BLaER1 treated with 17β-estradiol and CSF1 and Interleukin-3, amounts not matched to agents 10 nM and 100 nM (cell line): ENCODE data around the gene EIF4G3.
A peak's percentile ranks its signal among the peaks of the same experiment; 100 is the strongest.
"Not testable (repeated sequence)": the region's sequence is repeated elsewhere in the genome, so short reads cannot be mapped to it uniquely, and the experiment has no call there.

Experiments
- H3K27ac ChIP-seq, 11 experiments: shearing (Covaris generic); formaldehyde crosslinking; 2 replicates each; pipeline ENCODE4 v1.8.1; 2022
- H3K27me3 ChIP-seq, 11 experiments: shearing (Covaris generic); formaldehyde crosslinking; 2 replicates each; pipeline ENCODE4 v1.8.1; 2022
- H3K36me3 ChIP-seq, 11 experiments: shearing (Covaris generic); formaldehyde crosslinking; 2 replicates each; pipeline ENCODE4 v1.8.1; 2022
- H3K4me1 ChIP-seq, 10 experiments: shearing (Covaris generic); formaldehyde crosslinking; 2 replicates each; pipeline ENCODE4 v1.8.1; 2022
- H3K4me2 ChIP-seq, 11 experiments: shearing (Covaris generic); formaldehyde crosslinking; 2 replicates each; pipeline ENCODE4 v1.8.1; 2022
- H3K4me3 ChIP-seq, 10 experiments: shearing (Covaris generic); formaldehyde crosslinking; 2 replicates each; pipeline ENCODE4 v1.8.1; 2022
- H3K9ac ChIP-seq, 11 experiments: shearing (Covaris generic); formaldehyde crosslinking; 2 replicates each; pipeline ENCODE4 v1.8.1; 2022
- H3K9me3 ChIP-seq, 11 experiments: shearing (Covaris generic); formaldehyde crosslinking; replicated peaks in 1 of 11; 2 replicates each; pipeline ENCODE4 v1.8.1; 2022
- H4K20me1 ChIP-seq, 11 experiments: shearing (Covaris generic); formaldehyde crosslinking; 2 replicates each; pipeline ENCODE4 v1.8.1; 2022
- Cebpa-rat ChIP-seq, 11 experiments: shearing (Covaris generic); IDR thresholded peaks; 2 replicates each; pipeline ENCODE4 v1.8.1; 2022

EIF4G3 gene

GRCh38 chr1:20871419-20871818 is 305.3 kb downstream of the EIF4G3 start:
- Histone ChIP-seq H3K4me3 (no peak overlapping the region), H3K4me2 (peak overlapping the region in 3 of 11 experiments; percentile 6 to 51 (median 45); a peak in 4 of 22 replicates), H3K9ac (no peak overlapping the region), H4K20me1 (no peaks in the 10 kb centered on the region; a peak in 1 of 22 replicates), H3K27ac (no peak overlapping the region), H3K4me1 (peaks cover 0 to 12% (median 0%) of the 10 kb centered on the region in 10 experiments; a peak in 5 of 20 replicates), H3K9me3 (no peaks in the 10 kb centered on the region), H3K36me3 (peaks cover 21 to 83% (median 36%) of the 10 kb centered on the region in 11 experiments), H3K27me3 (no peaks in the 10 kb centered on the region)
- TF ChIP-seq Cebpa-rat (IDR thresholded peaks at IDR 0.05), result no peak

- no peaks in the 10 kb centered on the region for H3K27me3 ChIP-seq
- no peak overlapping the region for H3K9ac ChIP-seq
- H3K36me3 ChIP-seq, result peaks cover 16 to 83% (median 37%) of the 10 kb centered on the region in 11 experiments
- no peak overlapping the region for H3K4me2 ChIP-seq
- H3K4me3 ChIP-seq, result no peak overlapping the region
- peaks cover 0 to 12% (median 0%) of the 10 kb centered on the region in 10 experiments; a peak in 5 of 20 replicates for H3K4me1 ChIP-seq
- no peak overlapping the region for H3K27ac ChIP-seq
- TF ChIP-seq Cebpa-rat (IDR thresholded peaks at IDR 0.05), result no peak
- no peaks in the 10 kb centered on the region for H3K9me3 ChIP-seq
- no peaks in the 10 kb centered on the region; a peak in 1 of 22 replicates for H4K20me1 ChIP-seq
These were observed 306.0 kb downstream of the EIF4G3 start for GRCh38 chr1:20870718-20871117.

GRCh38 chr1:20868263-20868662 is 308.4 kb downstream of the EIF4G3 start:
- peaks cover 23 to 83% (median 42%) of the 10 kb centered on the region in 11 experiments for H3K36me3 ChIP-seq
- no peaks in the 10 kb centered on the region; a peak in 1 of 22 replicates for H4K20me1 ChIP-seq
- no peak for TF ChIP-seq Cebpa-rat (IDR thresholded peaks at IDR 0.05)
- H3K9ac ChIP-seq, result no peak overlapping the region
- no peak overlapping the region for H3K4me3 ChIP-seq
- no peak overlapping the region for H3K27ac ChIP-seq
- no peaks in the 10 kb centered on the region for H3K9me3 ChIP-seq
- no peaks in the 10 kb centered on the region for H3K27me3 ChIP-seq
- H3K4me1 ChIP-seq, result peaks cover 0 to 12% (median 0%) of the 10 kb centered on the region in 10 experiments; a peak in 5 of 20 replicates
- no peak overlapping the region for H3K4me2 ChIP-seq

- H3K4me3 ChIP-seq, result no peak overlapping the region
- no peak overlapping the region for H3K9ac ChIP-seq
- no peak overlapping the region for H3K27ac ChIP-seq
- no peaks in the 10 kb centered on the region for H3K9me3 ChIP-seq
- peaks cover 28 to 83% (median 46%) of the 10 kb centered on the region in 11 experiments for H3K36me3 ChIP-seq
- H4K20me1 ChIP-seq, result no peaks in the 10 kb centered on the region; a peak in 1 of 22 replicates
- H3K4me2 ChIP-seq, result no peak overlapping the region
- H3K4me1 ChIP-seq, result peaks cover 0 to 12% (median 0%) of the 10 kb centered on the region in 10 experiments; a peak in 5 of 20 replicates
- no peak for TF ChIP-seq Cebpa-rat (IDR thresholded peaks at IDR 0.05)
- no peaks in the 10 kb centered on the region for H3K27me3 ChIP-seq
These were observed 308.9 kb downstream of the EIF4G3 start for GRCh38 chr1:20867847-20868246.

- TF ChIP-seq Cebpa-rat (IDR thresholded peaks at IDR 0.05), result no peak
- no peak overlapping the region for H3K4me3 ChIP-seq
- no peak overlapping the region for H3K27ac ChIP-seq
- no peak overlapping the region for H3K4me2 ChIP-seq
- no peaks in the 10 kb centered on the region; a peak in 1 of 22 replicates for H4K20me1 ChIP-seq
- no peak overlapping the region for H3K9ac ChIP-seq
- H3K4me1 ChIP-seq, result peaks cover 0 to 10% (median 0%) of the 10 kb centered on the region in 10 experiments; a peak in 5 of 20 replicates
- H3K9me3 ChIP-seq, result no peaks in the 10 kb centered on the region
- H3K36me3 ChIP-seq, result peaks cover 35 to 83% (median 54%) of the 10 kb centered on the region in 11 experiments
- H3K27me3 ChIP-seq, result no peaks in the 10 kb centered on the region
These were observed 309.6 kb downstream of the EIF4G3 start for GRCh38 chr1:20867062-20867461.

GRCh38 chr1:20865001-20865400 is 311.7 kb downstream of the EIF4G3 start:
- Histone ChIP-seq H3K4me1 (no peaks in the 10 kb centered on the region), H3K27me3 (no peaks in the 10 kb centered on the region), H3K4me2 (no peak overlapping the region), H3K27ac (no peak overlapping the region), H3K36me3 (peaks cover 49 to 84% (median 75%) of the 10 kb centered on the region in 11 experiments), H3K4me3 (no peak overlapping the region), H3K9ac (no peak overlapping the region), H4K20me1 (no peaks in the 10 kb centered on the region; a peak in 1 of 22 replicates), H3K9me3 (no peaks in the 10 kb centered on the region)
- TF ChIP-seq Cebpa-rat (IDR thresholded peaks at IDR 0.05), result no peak

- Histone ChIP-seq H3K4me2 (no peak overlapping the region), H3K27me3 (no peaks in the 10 kb centered on the region), H3K27ac (no peak overlapping the region), H3K4me3 (no peak overlapping the region), H3K36me3 (peaks cover 84 to 100% (median 95%) of the 10 kb centered on the region in 11 experiments), H3K4me1 (peaks cover 0 to 6% (median 0%) of the 10 kb centered on the region in 10 experiments; a peak in 1 of 20 replicates), H3K9ac (no peak overlapping the region), H3K9me3 (no peaks in the 10 kb centered on the region), H4K20me1 (0 out of 22 replicates have a peak, but pooled peaks cover 0 to 1% (median 0%) of the 10 kb centered on the region in 11 experiments)
- TF ChIP-seq Cebpa-rat (IDR thresholded peaks at IDR 0.05), result no peak
These were observed 322.2 kb downstream of the EIF4G3 start for GRCh38 chr1:20854529-20854928.

GRCh38 chr1:20851791-20852190 is 324.9 kb downstream of the EIF4G3 start:
- not testable (repeated sequence) for H4K20me1 ChIP-seq, H3K27me3 ChIP-seq, H3K4me3 ChIP-seq, H3K9me3 ChIP-seq, H3K9ac ChIP-seq, H3K4me1 ChIP-seq, H3K4me2 ChIP-seq
- Histone ChIP-seq H3K36me3 (peaks cover 86 to 100% (median 97%) of the 10 kb centered on the region in 11 experiments), H3K27ac (peak overlapping the region in 1 of 11 experiments; percentile 11; a peak in 1 of 22 replicates)

GRCh38 chr1:20850021-20850420 is 326.7 kb downstream of the EIF4G3 start:
- H3K4me2 ChIP-seq, result no peak overlapping the region
- H3K4me1 ChIP-seq, result peaks cover 0 to 6% (median 0%) of the 10 kb centered on the region in 10 experiments; a peak in 1 of 20 replicates
- H3K4me3 ChIP-seq, result no peak overlapping the region
- no peak for TF ChIP-seq Cebpa-rat (IDR thresholded peaks at IDR 0.05)
- H3K9me3 ChIP-seq, result no peaks in the 10 kb centered on the region
- H3K27me3 ChIP-seq, result no peaks in the 10 kb centered on the region
- no peak overlapping the region for H3K9ac ChIP-seq
- no peaks in the 10 kb centered on the region for H4K20me1 ChIP-seq
- H3K27ac ChIP-seq, result no peak overlapping the region
- peaks cover 91 to 100% (median 98%) of the 10 kb centered on the region in 11 experiments for H3K36me3 ChIP-seq

- H3K36me3 ChIP-seq, result peaks cover 90 to 100% (median 98%) of the 10 kb centered on the region in 11 experiments
- no peak overlapping the region for H3K4me3 ChIP-seq
- no peaks in the 10 kb centered on the region for H4K20me1 ChIP-seq
- H3K9ac ChIP-seq, result no peak overlapping the region
- no peak overlapping the region for H3K27ac ChIP-seq
- H3K4me2 ChIP-seq, result no peak overlapping the region
- no peak for TF ChIP-seq Cebpa-rat (IDR thresholded peaks at IDR 0.05)
- H3K4me1 ChIP-seq, result peaks cover 0 to 6% (median 0%) of the 10 kb centered on the region in 10 experiments; a peak in 1 of 20 replicates
- no peaks in the 10 kb centered on the region for H3K9me3 ChIP-seq
- H3K27me3 ChIP-seq, result no peaks in the 10 kb centered on the region
These were observed 327.6 kb downstream of the EIF4G3 start for GRCh38 chr1:20849100-20849499.
